ENCODE data around the gene SLC4A2.

Gene SLC4A2

DNA sequence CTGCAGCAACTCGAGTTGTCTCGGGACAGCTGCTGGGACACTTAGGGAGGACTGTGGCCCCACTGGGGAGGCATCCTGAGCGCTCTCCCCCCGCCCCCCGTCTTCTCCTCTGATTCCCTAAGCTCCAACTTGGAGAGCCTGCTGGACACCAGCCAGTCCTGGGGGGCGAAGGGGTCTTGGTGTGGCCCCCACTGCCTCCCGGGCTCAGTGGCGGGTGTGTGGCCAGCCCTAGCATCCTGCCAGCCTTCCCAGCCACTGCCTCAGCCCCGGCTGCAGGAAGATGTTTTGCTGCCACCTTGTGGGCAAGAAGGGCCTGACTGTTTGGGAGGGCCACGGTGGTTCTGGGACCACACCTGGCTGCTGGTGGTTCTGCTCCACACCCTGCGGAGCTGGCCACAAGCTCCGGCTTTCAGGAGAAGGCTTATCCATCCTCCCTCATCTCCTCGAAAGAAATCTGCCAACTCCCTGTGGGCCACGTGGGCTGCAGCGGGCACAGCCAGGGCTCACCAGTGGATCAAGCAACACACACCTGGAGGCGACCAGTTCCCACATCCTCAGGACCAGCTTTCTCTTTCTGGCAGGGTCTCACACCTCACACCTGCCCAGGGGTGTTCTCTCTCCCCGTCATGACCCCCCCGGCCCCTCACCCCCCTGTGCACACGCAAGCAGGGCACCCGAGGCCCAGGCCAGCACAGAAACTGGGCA lies 51.7 kb downstream of the SLC4A2 start:
- peak; percentile 29 to 52 for DNase-seq (ENCODE audit: extremely low read depth in 1 of 2, low read depth in 1 of 2)

DNA sequence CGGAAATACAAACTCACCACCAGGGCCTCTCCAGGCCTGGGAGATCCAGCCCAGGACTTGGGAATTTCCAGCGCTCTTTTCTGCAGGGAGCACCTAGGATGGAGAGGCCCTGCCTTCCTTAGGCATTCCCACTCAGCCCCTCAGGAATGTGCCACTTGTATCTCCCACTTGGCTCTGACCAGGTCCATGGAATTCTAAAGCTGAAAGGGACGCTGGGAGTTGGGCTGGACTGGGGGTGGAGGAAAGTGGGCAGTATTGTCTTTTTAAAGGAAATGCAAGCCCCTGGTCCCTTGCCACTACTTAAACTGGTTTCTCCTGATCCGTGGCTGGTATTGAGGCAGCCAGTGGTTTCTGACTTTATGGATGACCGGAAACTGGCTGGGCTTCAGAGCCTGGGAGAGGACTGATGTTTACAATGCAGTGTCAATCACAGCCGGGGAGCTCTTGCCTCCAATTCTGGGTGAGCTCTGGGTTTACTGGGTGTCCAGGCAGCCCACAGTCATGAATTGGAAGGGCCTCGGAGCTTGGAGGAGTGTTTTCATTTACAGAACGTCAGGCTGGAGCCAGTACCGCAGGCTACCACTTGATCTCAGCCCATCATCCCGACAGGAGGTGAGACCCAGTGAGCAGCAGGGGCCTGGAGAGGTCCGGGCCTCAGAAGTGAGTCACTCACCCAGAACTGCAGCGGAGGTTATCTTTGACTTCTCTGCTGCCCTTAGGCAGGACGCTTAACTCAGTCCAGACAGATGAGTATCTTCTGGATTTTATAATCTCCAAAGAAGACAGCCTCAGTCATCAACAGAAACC lies 54.2 kb downstream of the SLC4A2 start:
- DNase-seq (ENCODE audit: extremely low read depth in 1 of 2, low read depth in 1 of 2): no peak

DNA sequence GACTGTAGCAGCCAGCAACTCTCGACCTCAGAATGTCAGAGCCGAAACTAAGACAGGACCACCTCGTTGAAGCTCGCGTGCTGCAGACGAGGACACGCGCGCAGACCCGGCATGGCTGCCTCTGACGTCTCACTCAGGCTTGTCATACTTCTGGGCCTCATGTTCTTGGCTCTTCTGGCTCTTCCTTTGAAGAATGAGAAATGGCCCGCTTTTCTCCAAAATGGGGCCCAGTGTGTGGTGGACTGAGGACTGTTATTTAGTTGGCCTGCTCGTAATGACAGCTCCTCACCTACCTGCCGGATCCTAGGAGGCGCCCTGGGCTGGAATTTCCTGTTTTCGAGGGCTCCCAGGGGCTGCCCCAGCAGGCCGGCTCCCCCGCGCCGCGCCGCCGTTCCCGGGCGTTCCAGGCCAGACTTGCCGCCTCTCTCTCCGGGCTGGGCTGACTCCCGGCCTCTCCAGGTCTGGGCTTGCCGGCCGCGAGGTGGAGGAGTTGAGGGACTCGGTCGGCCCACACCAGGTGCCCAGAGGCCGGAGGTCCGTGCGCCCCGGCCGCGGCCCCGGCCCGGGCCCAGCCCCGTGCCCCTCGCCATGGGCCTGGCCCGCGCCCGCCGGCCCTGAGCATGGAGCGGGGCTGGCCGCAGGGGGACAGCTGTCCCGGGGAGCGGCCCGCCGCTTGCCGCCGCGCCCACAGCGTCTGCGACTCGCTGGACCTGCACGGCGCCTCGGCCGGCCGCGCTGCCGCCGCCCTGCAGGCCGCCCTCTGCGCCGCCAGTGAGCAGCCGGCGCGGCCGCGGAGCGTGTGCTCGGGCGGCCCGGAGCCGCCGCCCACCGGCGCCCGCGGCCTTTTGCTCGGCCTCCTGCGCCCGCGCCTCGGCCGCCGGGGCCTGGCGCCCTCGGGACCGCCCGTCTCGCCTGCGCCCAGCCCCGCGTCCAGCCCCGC lies 55.0 kb downstream of the SLC4A2 start:
- DNase-seq (ENCODE audit: extremely low read depth in 1 of 2, low read depth in 1 of 2): no peak

DNA sequence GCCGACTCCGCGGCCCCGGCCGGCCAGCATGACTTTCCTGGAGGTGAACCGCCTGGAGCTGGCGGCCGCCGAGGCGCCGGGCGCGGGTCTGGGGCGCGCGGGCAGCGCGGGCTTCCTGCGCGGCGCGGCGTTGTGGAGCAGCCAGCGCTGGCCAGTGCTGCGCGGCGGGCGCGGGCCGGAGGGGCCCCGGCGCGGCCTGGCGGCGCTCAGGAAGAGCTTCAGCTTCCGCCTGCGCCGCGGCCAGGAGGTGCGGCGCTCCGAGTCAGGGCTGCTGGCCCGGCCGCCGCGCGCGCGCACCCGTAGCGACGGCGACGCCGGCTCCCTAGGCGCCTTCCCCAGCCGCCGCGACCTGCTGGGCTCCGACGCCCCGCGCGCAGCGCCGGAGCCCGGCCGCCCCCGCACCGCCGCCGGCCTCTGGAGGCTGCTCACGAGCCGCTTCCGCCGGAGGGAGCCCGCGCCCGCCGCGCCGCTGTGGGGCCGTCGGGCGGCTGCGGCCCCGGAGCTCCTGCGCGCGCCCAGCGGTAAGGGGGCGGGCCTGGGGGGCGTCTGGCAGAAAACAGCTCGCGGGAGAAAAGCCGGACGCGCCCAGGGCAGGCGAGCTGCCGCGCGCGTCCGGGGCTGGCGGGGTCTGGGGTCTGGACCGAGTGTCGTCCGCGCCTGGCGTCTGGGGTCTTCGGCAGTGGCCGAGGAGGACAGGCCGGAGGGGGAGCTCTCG lies 55.9 kb downstream of the SLC4A2 start:
- DNase-seq (ENCODE audit: extremely low read depth in 1 of 2, low read depth in 1 of 2): no peak

DNA sequence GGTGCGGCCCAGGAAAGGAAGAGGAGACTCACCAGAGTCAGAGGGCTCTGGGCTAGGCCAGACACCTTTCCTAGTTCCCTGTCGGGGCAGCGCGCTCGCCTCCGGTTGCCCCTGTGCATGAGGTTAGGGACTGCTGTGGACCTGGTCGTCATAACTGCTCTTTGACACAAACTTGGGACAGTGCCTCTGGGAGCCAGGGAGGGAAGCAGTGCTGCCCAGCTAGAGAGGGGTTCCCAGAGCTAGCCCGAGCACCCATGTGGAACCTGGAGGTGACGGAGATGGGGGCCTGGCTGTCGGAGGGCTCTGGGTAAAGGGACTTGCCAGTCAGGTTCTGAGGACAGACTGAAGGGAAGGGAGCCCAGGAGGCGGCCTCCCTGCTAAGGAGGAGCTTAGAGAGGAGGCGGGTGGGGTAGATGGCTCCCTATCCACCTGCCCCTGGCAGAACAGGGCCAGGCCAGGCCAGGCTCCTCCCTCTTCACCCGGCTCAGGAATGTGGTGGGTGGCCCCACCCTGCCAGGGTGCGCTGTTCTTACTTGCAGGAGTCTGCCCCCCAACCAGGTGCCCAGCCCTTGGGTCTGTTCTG lies 56.5 kb downstream of the SLC4A2 start:
- DNase-seq (ENCODE audit: extremely low read depth in 1 of 2, low read depth in 1 of 2): no peak

DNA sequence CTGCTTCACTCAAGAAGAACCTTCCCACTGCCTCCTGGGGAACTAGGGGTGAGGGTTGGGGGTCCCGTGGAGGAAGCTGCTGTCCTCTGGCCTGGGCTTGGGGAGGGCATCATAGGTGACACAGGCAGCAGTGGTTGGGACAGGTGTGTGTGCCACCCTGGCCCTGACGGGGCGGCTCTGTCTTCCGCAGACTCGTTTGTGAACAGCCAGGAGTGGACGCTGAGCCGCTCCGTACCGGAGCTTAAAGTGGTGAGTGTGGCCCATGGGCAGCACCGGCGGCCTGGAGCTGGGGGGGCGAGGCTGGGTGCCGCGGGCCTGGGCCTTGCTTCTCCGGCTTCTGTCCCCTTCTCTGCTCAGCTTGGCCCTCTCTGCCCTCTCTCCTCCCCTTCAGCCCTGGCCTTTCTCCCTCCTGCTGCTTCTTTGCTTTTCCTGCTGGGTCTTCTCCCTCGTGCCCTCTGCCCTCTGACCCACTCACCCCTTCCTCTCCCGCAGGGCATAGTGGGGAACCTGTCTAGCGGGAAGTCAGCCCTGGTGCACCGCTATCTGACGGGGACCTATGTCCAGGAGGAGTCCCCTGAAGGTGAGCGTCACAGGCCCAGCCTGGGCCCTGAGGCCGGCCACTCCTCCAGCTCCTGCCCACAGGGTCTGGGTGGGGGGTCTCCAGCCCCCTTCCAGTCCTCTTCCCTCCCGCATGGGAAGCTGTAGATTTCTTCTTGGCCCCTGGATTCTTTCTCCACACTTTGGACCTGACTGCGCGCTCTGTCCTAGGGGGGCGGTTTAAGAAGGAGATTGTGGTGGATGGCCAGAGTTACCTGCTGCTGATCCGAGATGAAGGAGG lies 57.4 kb downstream of the SLC4A2 start:
- DNase-seq (ENCODE audit: extremely low read depth in 1 of 2, low read depth in 1 of 2): no peak

DNA sequence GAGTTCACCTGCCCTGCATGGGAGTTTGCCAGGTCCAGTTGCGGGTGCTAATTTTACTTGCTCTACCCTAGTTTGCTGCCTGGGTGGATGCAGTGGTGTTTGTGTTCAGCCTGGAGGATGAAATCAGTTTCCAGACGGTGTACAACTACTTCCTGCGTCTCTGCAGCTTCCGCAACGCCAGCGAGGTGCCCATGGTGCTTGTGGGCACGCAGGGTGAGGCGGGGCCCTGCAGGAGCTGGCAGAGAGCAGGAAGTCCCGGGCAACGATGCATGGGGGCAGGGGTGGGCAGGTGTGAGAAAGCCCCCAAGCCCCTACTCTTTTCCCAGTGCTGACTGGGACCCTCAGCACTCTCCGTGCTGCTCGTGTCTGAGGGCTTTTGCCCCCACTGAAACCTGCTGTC lies 58.2 kb downstream of the SLC4A2 start:
- DNase-seq (ENCODE audit: extremely low read depth in 1 of 2, low read depth in 1 of 2): no peak

DNA sequence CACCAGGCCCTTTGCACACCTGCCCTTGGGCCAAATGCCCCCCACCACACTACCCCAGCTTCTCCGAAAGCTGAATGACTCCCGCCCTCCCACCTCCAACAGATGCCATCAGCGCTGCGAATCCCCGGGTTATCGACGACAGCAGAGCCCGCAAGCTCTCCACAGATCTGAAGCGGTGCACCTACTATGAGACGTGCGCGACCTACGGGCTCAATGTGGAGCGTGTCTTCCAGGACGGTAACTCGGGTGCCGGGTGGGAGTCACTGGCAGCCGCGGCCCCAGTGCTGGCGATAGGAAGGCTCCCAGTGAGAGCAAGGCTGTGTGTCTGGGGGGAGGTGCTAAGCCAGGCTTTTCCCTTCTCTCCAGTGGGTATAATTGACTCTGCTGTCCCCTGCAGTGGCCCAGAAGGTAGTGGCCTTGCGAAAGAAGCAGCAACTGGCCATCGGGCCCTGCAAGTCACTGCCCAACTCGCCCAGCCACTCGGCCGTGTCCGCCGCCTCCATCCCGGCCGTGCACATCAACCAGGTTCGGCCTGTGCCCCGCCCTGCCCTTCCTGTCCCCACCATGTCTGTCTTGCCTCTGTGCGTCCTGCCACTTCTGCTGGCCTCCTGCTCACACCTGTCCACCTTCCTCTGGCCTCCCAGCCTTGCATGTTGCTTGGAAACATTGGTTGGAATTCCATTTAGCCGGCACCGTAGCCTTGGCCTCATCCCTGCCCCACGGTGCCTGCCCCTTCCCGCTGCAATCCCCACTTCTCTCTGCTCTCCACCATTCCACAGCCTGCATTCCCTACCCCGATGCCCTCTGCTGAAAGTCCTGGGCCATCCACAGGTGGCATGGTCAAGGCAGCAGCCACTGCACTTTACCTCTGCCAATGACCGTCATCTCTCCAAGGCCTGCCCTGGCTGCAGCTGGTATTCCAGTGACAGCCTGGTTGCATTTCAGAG lies 59.0 kb downstream of the SLC4A2 start:
- no peak for DNase-seq (ENCODE audit: extremely low read depth in 1 of 2, low read depth in 1 of 2)

DNA sequence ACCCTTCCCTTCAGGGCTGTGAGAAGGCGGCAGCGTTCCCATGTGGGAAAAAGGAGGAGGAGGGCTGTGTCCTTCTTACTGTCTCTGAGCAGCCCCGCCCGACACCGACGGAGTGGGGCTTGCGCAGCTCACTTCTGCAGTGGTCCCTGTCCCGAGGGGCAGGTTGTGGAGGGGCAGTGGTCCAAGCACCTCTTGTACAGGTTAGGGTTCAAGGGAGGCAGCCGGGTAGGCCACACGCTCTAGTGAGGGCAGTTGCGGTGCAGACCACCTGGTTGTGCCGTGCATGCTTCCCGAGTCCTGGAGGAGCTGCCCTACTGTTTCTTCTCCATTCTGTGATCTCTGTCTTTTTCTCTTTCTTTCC lies 59.6 kb downstream of the SLC4A2 start:
- DNase-seq (ENCODE audit: extremely low read depth in 1 of 2, low read depth in 1 of 2): no peak

DNA sequence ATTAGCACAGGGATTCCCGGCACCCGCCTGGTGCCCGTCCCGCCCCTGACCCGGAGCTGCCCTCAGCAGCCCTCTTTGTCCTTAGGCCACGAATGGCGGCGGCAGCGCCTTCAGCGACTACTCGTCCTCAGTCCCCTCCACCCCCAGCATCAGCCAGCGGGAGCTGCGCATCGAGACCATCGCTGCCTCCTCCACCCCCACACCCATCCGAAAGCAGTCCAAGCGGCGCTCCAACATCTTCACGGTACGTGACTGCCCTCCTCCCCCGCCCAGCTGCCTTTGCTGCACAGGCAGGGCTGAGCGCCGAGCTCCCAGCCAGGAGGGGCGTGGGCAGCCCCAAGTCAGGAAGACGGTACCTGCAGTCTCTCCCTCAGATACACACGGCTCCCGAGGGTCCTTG lies 60.5 kb downstream of the SLC4A2 start:
- DNase-seq (ENCODE audit: extremely low read depth in 1 of 2, low read depth in 1 of 2): no peak

DNA sequence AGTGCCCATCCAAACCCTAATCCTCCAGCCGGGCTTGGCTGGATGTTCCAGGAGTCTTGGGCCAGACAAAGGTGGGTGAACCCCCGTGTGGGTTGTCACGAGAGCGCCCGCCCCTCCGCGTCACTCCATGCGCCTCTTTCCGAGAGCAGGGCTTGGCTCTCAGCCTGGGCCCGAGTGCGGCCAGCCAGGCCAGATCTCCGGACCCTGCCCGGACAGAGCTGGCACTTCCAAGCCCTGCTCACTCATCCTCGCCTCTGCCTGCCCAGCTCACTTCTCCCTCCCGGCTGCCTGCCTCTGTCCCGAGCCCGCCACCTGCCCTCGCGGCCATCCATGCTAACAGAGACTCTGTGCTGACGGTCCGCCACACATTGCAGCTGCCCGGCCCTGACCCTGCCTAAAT lies 61.5 kb downstream of the SLC4A2 start:
- no peak for DNase-seq (ENCODE audit: extremely low read depth in 1 of 2, low read depth in 1 of 2)

DNA sequence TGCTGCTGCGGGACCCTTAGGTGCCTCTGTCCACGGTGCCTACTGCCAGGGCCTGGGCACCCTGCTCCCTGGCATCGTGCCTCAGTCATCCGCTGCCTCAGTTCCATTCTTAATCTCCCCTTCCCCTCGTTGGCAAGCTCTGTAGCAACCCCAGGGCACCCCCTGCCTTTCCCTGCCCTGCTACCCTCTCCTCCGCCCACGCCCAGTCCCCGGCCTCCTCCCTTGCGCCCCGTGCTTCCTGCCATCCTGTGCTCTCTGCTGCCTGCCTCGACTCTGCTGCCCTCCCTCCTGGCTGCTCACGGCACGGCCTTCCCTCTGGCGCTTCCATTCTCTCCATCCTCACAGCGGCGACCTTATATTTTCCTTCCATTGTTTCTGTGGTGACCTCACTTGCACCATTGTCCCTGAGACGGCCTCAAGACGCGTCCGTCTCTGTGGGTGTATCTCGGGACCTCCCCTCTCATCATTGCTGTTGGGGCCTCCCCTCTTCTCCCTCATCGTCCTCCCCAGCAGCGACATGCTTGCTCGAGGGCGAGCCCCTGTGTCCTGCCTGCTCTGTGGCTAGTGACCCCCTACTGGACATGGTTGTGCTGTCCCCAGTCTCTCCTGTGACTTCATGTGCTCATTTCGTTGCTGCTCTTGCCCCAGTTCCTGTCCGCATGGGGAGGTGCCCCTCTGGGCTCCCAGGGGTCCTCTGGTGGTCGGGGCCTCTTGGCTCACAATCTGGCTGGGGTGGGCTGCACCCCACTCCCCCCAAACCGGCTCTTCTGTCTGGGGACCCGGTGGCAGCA lies 62.2 kb downstream of the SLC4A2 start:
- DNase-seq (ENCODE audit: extremely low read depth in 1 of 2, low read depth in 1 of 2): no peak

DNA sequence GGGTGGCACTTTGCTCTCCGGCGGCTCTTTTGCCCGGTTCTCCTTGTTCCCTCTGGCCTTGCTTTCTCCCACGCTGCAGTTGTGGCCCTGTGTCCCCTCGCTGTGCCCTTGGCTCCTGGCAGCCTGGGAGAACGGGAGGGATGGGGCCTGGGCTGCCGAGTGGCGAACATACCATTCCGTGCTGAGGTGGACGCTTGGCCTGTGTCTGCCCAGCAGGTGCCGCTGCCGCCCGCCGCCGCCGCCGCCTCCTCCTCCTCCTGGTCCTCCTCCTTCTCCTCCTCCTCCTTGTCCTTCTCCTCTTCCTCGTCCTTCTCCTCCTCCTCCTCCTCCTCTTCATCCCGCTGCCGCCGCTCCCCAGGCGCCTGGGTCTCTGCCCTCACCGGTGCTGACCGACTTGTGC lies 62.9 kb downstream of the SLC4A2 start:
- DNase-seq (ENCODE audit: extremely low read depth in 1 of 2, low read depth in 1 of 2): no peak

DNA sequence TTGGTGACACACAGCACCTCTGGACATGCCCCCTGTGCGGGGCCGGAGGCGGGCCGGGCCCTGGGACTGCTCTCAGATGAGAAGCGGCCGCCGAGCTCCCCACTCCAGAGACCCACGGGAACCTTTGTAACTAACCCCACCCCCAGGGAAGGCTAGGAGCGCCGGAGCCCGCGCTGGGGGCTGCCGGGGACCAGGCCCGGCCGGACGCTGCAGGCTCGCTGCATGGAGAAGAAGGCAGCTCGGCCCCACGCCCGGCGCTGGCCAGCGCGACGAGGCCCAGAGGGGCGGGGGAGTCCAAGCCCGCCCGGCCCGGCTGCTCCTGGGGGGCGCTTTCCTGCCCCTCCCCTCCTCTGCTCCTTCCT lies 63.4 kb downstream of the SLC4A2 start:
- no peak for DNase-seq (ENCODE audit: extremely low read depth in 1 of 2, low read depth in 1 of 2)

DNA sequence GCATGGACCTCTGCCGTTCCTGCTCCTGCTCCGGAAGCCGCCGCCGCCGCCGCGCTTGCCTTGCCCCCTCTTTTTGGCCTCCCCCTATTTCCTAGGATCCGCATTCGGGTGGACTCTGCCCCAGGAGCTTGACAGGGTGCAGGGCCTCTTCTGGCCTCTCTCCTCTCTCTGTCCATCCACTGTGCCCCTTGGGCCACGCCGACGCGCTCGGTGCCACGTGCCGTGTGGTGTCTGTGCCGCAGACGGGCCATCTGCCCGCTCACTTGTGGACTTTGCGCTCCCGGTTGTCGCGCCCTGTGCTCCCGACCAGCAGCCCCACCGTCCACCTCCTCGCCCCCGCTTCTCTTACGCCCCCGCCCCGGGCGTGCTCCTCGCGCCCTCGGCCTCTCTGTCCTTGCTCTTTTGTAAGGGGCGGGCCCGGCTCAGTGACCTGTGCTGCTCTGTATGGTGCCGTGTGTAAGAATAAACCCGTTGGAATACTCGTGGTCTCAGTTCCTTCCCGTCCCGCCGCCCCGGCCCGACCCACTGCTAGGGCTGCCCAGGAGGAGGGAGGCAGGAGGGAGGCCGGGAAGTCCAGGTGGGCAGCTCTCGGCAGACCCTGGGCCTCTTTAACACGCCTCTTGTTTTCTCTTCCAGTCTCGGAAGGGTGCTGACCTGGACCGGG lies 63.9 kb downstream of the SLC4A2 start:
- no peak for DNase-seq (ENCODE audit: extremely low read depth in 1 of 2, low read depth in 1 of 2)

DNA sequence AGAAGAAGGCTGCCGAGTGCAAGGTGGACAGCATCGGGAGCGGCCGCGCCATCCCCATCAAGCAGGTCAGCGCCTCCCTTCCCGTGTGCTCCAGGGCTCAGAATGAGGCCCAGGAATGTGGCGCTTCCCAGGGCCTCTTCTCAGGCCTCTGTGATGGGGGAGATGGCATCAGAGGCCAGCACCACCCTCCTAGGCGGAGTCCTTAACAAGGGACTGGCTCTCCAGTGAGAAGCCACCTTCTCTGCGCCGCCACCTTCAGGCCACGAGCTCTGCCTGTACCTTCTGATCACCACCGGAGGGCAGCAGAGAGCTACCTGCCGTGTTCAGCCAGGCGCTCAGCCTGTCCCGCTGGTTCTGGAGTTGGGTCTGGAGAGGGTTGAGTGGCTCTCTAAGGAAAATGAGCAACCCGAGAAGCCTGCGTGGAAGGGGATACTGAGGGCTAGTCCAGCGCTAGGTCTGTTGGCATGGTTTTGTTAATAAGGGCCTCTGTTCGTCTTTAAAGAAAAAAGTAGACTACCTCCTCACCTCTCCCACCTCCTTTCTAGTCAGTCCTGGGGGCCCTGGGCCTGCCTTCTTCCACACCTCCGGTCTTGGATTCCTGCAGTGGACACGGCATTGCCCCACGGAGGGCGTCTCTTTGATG lies 64.6 kb downstream of the SLC4A2 start:
- peak; percentile 50 to 59 for DNase-seq (ENCODE audit: extremely low read depth in 1 of 2, low read depth in 1 of 2)

DNA sequence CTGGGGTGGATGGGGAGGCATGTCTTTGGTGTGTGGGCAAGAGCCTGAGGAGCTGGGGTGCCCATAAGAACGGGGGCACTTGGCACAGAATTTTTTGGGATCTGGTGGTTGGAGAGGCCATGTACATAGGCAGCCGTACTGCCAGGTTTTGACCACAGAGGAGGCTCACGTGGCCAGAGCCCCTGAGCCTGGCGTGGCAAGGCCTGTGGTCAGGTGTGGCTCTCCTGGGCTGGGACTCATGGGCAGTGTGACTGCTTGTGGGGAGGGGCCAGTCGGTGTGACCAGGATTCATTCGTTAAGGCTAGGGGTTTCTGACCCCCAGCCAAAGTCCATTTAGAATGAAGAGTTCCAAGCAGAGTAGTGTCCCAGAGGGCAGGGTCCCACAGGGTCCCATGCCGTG lies 65.1 kb downstream of the SLC4A2 start:
- no peak for DNase-seq (ENCODE audit: extremely low read depth in 1 of 2, low read depth in 1 of 2)

All from stimulated activated CD8-positive, alpha-beta memory T cell treated with anti-CD3 and anti-CD28 coated beads, Interleukin-7, amount 100 ng/mL, for 48 hours (primary cell).